ENCODE measurements around the gene CCL21.

Gene CCL21

DNA sequence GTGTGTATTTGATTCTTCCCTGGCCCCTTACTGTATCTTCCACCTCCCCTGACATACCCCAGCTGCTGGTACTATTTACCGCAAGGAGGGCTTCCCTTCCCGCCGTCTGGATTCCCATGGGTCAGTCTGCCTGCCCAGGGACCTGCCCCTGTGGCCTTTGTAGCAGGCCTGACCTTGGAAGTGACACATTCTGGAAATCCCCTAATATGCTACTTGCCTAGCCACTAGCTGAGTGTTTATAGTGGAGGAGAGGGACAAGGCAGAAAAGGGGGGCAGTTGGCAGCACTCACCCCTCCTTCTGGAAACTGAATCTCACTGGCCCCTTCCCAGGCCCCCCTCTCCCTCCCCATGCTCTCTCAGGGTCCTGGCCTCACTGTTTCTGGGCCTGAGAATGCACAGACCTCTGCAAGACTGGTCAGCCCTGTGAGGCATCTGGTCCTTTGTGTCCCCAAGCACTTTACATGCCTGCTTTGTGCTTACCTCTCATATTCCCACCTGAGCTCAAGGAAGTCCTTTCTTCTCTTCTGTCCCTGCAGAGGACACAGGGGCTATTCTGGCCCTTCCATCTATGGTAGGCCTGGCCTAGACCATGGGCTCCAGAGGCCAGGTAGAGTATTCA, 8.2 kb upstream of the CCL21 start:
- Histone ChIP-seq H3K4me3 (ENCODE audit: low read depth in 1 of 2, low read length in 2 of 2) (no peak overlapping the region), H3K79me2 (ENCODE audit: insufficient read depth, low read length) (no peaks in the 10 kb centered on the region), H3K9me3 (ENCODE audit: insufficient read depth, low read length, severe bottlenecking) (no peaks in the 10 kb centered on the region), H3K4me2 (ENCODE audit: insufficient read depth, low read length) (no peak overlapping the region), H3K27me3 (ENCODE audit: insufficient read depth, low read length, poor library complexity) (peaks cover 18% of the 10 kb centered on the region), H3K4me1 (ENCODE audit: insufficient read depth, low read length) (no peaks in the 10 kb centered on the region), H3K9ac (ENCODE audit: low read depth, low read length) (no peak overlapping the region), H3K36me3 (ENCODE audit: insufficient read depth, low read length) (no peaks in the 10 kb centered on the region), H3K27ac (ENCODE audit: low read length) (no peak overlapping the region), H4K20me1 (ENCODE audit: insufficient read depth, low read length) (no peaks in the 10 kb centered on the region), H2AFZ (ENCODE audit: low read depth, low read length) (no peak overlapping the region)
- DNase-seq (no peak), ATAC-seq (ENCODE audit: insufficient read depth, low read depth) (no peak)
- TF ChIP-seq, protein P1, sequence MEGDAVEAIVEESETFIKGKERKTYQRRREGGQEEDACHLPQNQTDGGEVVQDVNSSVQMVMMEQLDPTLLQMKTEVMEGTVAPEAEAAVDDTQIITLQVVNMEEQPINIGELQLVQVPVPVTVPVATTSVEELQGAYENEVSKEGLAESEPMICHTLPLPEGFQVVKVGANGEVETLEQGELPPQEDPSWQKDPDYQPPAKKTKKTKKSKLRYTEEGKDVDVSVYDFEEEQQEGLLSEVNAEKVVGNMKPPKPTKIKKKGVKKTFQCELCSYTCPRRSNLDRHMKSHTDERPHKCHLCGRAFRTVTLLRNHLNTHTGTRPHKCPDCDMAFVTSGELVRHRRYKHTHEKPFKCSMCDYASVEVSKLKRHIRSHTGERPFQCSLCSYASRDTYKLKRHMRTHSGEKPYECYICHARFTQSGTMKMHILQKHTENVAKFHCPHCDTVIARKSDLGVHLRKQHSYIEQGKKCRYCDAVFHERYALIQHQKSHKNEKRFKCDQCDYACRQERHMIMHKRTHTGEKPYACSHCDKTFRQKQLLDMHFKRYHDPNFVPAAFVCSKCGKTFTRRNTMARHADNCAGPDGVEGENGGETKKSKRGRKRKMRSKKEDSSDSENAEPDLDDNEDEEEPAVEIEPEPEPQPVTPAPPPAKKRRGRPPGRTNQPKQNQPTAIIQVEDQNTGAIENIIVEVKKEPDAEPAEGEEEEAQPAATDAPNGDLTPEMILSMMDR (IDR thresholded peaks at IDR 0.05; ENCODE audit: borderline replicate concordance, extremely low read depth, low read length, poor library complexity, severe bottlenecking) = no peak
- no peak for TF ChIP-seq EZH2 (IDR thresholded peaks at IDR 0.05; ENCODE audit: borderline replicate concordance, low read depth, low read length, severe bottlenecking)

DNA sequence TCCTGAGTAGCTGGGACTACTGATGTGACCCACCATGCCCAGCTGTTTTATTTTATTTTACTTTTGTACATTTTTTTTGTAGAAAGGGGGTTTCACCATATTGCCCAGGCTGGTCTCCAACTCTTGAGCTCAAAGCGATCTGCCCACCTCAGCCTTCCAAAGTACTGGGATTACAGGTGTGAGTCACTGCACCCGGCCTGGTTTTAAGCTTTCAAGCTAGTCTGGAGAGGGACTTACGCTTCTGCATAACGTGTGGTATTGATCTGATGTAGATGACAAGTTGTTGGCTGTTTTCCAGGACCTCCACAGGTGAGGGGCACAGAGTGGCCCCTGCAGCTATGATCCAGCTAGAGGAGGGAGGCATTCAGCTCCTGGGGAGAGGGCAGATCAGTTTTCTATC, 6.8 kb upstream of the CCL21 start:
- no peak for TF ChIP-seq EZH2 (IDR thresholded peaks at IDR 0.05; ENCODE audit: borderline replicate concordance, low read depth, low read length, severe bottlenecking)
- TF ChIP-seq, protein P1 (IDR thresholded peaks at IDR 0.05; ENCODE audit: borderline replicate concordance, extremely low read depth, low read length, poor library complexity, severe bottlenecking) = no peak
- Histone ChIP-seq H3K4me3 (ENCODE audit: low read depth in 1 of 2, low read length in 2 of 2) (no peak overlapping the region), H2AFZ (ENCODE audit: low read depth, low read length) (no peak overlapping the region), H3K27me3 (ENCODE audit: insufficient read depth, low read length, poor library complexity) (peaks cover 19% of the 10 kb centered on the region), H4K20me1 (ENCODE audit: insufficient read depth, low read length) (no peaks in the 10 kb centered on the region), H3K79me2 (ENCODE audit: insufficient read depth, low read length) (no peaks in the 10 kb centered on the region), H3K36me3 (ENCODE audit: insufficient read depth, low read length) (no peaks in the 10 kb centered on the region), H3K4me1 (ENCODE audit: insufficient read depth, low read length) (no peaks in the 10 kb centered on the region), H3K4me2 (ENCODE audit: insufficient read depth, low read length) (no peak overlapping the region), H3K9ac (ENCODE audit: low read depth, low read length) (no peak overlapping the region), H3K9me3 (ENCODE audit: insufficient read depth, low read length, severe bottlenecking) (no peaks in the 10 kb centered on the region), H3K27ac (ENCODE audit: low read length) (no peak overlapping the region)
- no peak for ATAC-seq (ENCODE audit: insufficient read depth, low read depth)
- no peak for DNase-seq

DNA sequence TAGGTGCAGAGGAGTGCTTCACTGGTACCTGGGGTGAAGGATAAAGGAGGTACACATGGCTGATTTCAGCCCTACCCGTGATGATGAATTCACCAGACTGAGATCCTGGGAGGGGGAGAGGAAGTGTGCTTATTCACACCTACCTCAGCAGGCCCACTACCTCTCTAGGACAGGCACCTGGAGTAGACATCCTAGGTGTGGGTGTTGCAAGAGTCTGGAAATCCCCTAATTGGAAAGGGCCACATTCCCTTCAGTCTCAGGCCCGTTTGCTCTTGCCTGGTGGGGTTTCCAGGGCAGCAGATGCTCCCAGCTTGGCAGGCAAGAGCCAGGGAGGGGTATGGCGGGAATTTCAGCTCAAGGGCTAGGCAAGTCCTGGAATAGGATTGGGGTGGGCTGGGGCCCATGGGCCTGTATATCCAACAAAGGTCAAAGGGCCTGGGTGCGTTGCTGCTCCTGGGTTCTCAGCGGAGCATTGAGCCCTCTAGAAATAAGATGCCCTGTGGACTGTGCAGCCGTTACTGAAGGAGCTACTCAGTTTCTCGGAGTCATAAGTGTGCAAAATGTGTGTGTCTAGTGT, 5.8 kb upstream of the CCL21 start:
- H3K9me3 ChIP-seq (ENCODE audit: insufficient read depth, low read length, severe bottlenecking) = no peaks in the 10 kb centered on the region
- no peaks in the 10 kb centered on the region for H3K4me1 ChIP-seq (ENCODE audit: insufficient read depth, low read length)
- ATAC-seq (ENCODE audit: insufficient read depth, low read depth) = no peak
- H3K27ac ChIP-seq (ENCODE audit: low read length) = no peak overlapping the region
- peaks cover 19% of the 10 kb centered on the region for H3K27me3 ChIP-seq (ENCODE audit: insufficient read depth, low read length, poor library complexity)
- no peaks in the 10 kb centered on the region for H4K20me1 ChIP-seq (ENCODE audit: insufficient read depth, low read length)
- no peaks in the 10 kb centered on the region for H3K79me2 ChIP-seq (ENCODE audit: insufficient read depth, low read length)
- no peak overlapping the region for H3K9ac ChIP-seq (ENCODE audit: low read depth, low read length)
- no peak overlapping the region for H3K4me3 ChIP-seq (ENCODE audit: low read depth in 1 of 2, low read length in 2 of 2)
- H3K36me3 ChIP-seq (ENCODE audit: insufficient read depth, low read length) = no peaks in the 10 kb centered on the region
- TF ChIP-seq, protein P1 (IDR thresholded peaks at IDR 0.05; ENCODE audit: borderline replicate concordance, extremely low read depth, low read length, poor library complexity, severe bottlenecking) = no peak
- DNase-seq = no peak
- H3K4me2 ChIP-seq (ENCODE audit: insufficient read depth, low read length) = no peak overlapping the region
- no peak overlapping the region for H2AFZ ChIP-seq (ENCODE audit: low read depth, low read length)
